AG04450 (cell line): ENCODE measurements around the gene GNAI2. TPM values are rescaled to one million over a fixed set of nuclear protein-coding genes. Genes with fewer than 3 reads are reported as not detected.

Experiments
- CTCF ChIA-PET: fragments of 300-600, 350-600 bp; formaldehyde crosslinking; extraction: SDS; loops from one replicate; lab custom pipeline; 2022; ENCODE audit warnings: antibody characterized with exemption, inconsistent platforms; lab: Charles Lee
- POLR2A ChIA-PET: fragments of 350-600 bp; formaldehyde crosslinking; extraction: SDS; loops from one replicate; lab custom pipeline; 2021; ENCODE audit warnings: antibody characterized with exemption, inconsistent platforms; lab: Yijun Ruan, JAX
- DNase-seq: peaks from one replicate; pipeline ENCODE4 v3.0.0-alpha.2; 2011; ENCODE audit warnings: low read depth, low spot score
- H3K27ac ChIP-seq: one replicate; pipeline ENCODE4 v1.5.1; 2012; ENCODE audit warnings: low read depth, low read length, control low read depth
- H3K27me3 ChIP-seq: one replicate; pipeline ENCODE4 v1.6.0; 2012; ENCODE audit warnings: low read length; ENCODE audit not compliant: control insufficient read depth, insufficient read depth
- H3K4me3 ChIP-seq: 2 replicates; pipeline ENCODE4 v1.5.1; 2011; ENCODE audit warnings: mild to moderate bottlenecking, low read depth, low read length, control low read depth
- H3K9me3 ChIP-seq: 2 replicates; pipeline ENCODE4 v1.5.1; 2012; ENCODE audit warnings: low read length; ENCODE audit not compliant: control insufficient read depth, insufficient read depth
- polyA plus RNA-seq: library from polyadenylated mRNA; depleted of rRNA; stranded (reverse); fragments of >200 nt; gene quantifications from 2 replicates; pipeline ENCODE4 v1.2.3, GENCODE V29; 2011
- TF ChIP-seq, protein P1 (sequence below): IDR thresholded peaks from 2 replicates; pipeline ENCODE4 v1.5.1; 2011; ENCODE audit warnings: low read depth, low read length, control low read depth, inconsistent platforms

GNAI2 gene
- polyA plus RNA-seq, 1 experiment = 603 TPM

GRCh38 chr3:50296721-50297383 is 60.8 kb downstream of the GNAI2 start:
- Histone ChIP-seq H3K27ac (no peak overlapping the region), H3K27me3 (no peaks in the 10 kb centered on the region), H3K4me3 (no peak overlapping the region), H3K9me3 (no peaks in the 10 kb centered on the region; the same call in 1 of the 2 replicates)
- ChIA-PET CTCF (interaction anchor here (0.7 to 1.6 kb wide), 2 partner anchors 50 to 70 kb away, joined by 3 to 4 read pairs; no protein-coding TSS in a partner anchor), POLR2A (no interaction called here)
- TF ChIP-seq, protein P1, sequence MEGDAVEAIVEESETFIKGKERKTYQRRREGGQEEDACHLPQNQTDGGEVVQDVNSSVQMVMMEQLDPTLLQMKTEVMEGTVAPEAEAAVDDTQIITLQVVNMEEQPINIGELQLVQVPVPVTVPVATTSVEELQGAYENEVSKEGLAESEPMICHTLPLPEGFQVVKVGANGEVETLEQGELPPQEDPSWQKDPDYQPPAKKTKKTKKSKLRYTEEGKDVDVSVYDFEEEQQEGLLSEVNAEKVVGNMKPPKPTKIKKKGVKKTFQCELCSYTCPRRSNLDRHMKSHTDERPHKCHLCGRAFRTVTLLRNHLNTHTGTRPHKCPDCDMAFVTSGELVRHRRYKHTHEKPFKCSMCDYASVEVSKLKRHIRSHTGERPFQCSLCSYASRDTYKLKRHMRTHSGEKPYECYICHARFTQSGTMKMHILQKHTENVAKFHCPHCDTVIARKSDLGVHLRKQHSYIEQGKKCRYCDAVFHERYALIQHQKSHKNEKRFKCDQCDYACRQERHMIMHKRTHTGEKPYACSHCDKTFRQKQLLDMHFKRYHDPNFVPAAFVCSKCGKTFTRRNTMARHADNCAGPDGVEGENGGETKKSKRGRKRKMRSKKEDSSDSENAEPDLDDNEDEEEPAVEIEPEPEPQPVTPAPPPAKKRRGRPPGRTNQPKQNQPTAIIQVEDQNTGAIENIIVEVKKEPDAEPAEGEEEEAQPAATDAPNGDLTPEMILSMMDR = no peak
- no peak for DNase-seq

- H3K4me3 ChIP-seq = no peak overlapping the region
- no peak for DNase-seq
- POLR2A ChIA-PET = no interaction called here
- CTCF ChIA-PET = interaction anchor here (0.7 to 1.6 kb wide), 2 partner anchors 51 to 71 kb away, joined by 3 to 4 read pairs; no protein-coding TSS in a partner anchor
- H3K27me3 ChIP-seq = no peaks in the 10 kb centered on the region
- no peak overlapping the region for H3K27ac ChIP-seq
- no peaks in the 10 kb centered on the region; the same call in 1 of the 2 replicates for H3K9me3 ChIP-seq
- TF ChIP-seq, protein P1 = no peak
Observed at GRCh38 chr3:50297384-50297775, 61.4 kb downstream of the GNAI2 start.

GRCh38 chr3:50297896-50298725 is 62.1 kb downstream of the GNAI2 start:
- ChIA-PET CTCF (interaction anchor here (1.6 kb wide), 1 partner anchor 51 kb away, joined by 4 read pairs; no protein-coding TSS in a partner anchor), POLR2A (interaction anchor here (1.0 kb wide), 1 partner anchor 10 kb away, joined by 3 read pairs; no protein-coding TSS in a partner anchor)
- no peaks in the 10 kb centered on the region; the same call in 1 of the 2 replicates for H3K9me3 ChIP-seq
- H3K4me3 ChIP-seq = peak overlapping the region; percentile 74
- H3K27me3 ChIP-seq = no peaks in the 10 kb centered on the region
- TF ChIP-seq, protein P1 = 0 out of 2 replicates have a peak, but pooled peaks have one; percentile 20
- peak overlapping the region; percentile 62 for H3K27ac ChIP-seq
- no peak for DNase-seq

DNA sequence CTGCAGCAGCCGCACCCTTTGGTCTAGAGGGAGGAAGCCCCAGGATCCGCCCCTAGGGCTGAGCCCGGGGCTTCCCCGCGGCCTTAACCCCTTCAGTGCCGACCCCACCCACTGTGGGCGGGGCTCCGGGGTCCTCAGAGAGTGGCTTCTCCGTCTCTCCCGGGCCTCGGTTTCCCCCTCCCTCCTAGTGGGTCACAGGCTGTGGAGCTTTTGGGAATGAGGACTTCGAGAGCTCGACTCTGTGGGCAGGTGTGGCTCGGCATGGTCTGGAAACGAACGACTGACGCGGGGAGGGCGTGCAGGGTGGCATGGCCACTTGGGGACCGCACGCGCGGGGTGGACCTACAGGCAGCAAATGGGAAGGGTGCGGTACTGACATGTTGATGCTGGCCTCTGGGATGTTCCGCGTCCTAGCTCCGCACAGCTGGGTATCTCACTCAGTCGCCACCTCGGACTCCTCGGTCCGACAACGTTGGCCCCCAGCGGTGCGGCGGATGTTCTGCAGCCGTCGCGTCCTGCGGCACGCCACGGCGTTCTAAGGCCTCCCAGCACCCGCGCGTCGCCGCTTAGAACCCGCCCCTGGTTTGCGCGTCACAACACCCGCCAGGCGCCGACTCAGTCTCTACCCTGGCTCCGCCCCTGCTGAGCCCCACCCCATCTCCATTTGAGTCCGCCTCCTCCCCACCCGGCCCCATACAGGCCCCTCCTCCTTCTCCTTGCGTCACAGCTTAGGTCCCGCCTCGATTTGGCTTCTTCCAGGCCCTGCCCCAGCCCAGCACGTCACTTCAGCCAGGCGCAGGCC is 63.0 kb downstream of the GNAI2 start, which contains the start of the genes HYAL3 and NAA80:
HYAL3 (minus strand) TSS at position 570 of the 802 bp plus-strand sequence. CDS start 3,803 bp downstream, outside the sequence.
NAA80 (minus strand) TSS at position 570 of the 802 bp plus-strand sequence. CDS start 1,942 bp downstream, outside the sequence.
- TF ChIP-seq, protein P1 = peak; percentile 27
- Histone ChIP-seq H3K9me3 (no peaks in the 10 kb centered on the region; the same call in 1 of the 2 replicates), H3K4me3 (peak within 1 kb of the TSS; percentile 74), H3K27ac (peak within 1 kb of the TSS; percentile 62), H3K27me3 (no peaks in the 10 kb centered on the region)
- POLR2A ChIA-PET = interaction anchor here (0.5 to 1.3 kb wide), 11 partner anchors 11 to 1273 kb away, joined by 3 to 5 read pairs (median 4); partner anchors contain the start of genes CYB561D2, GNAI2 and NPRL2
- DNase-seq = peak; percentile 99
- CTCF ChIA-PET = interaction anchor here (1.4 to 1.5 kb wide), 2 partner anchors 25 to 53 kb away, joined by 5 to 10 read pairs; no protein-coding TSS in a partner anchor
